Activated CD4-positive, alpha-beta T cell treated with anti-CD3 and anti-CD28 coated beads, Interleukin-2, amount 10 ng/mL, durations not matched to agents 24 days and 14 days (primary cell): ENCODE results near the gene DDX39B. TPM values are rescaled to one million over a fixed set of nuclear protein-coding genes. Genes with fewer than 3 reads are reported as not detected.
A peak's percentile ranks its signal among the peaks of the same experiment; 100 is the strongest.
"Not testable (repeated sequence)": the region's sequence is repeated elsewhere in the genome, so short reads cannot be mapped to it uniquely, and the experiment has no call there.

Source experiments
- DNase-seq: peaks from one replicate; pipeline ENCODE4 v3.0.0; 2022
- H3K27ac Mint-ChIP-seq: one replicate; pipeline ENCODE4 v1.8.0; 2022; ENCODE audit warnings: mild to moderate bottlenecking, mixed read lengths
- H3K27me3 Mint-ChIP-seq: one replicate; pipeline ENCODE4 v1.8.0; 2022; ENCODE audit warnings: mixed read lengths
- H3K36me3 Mint-ChIP-seq: one replicate; pipeline ENCODE4 v1.8.0; 2022; ENCODE audit warnings: low read depth, mild to moderate bottlenecking, mixed read lengths
- H3K4me1 Mint-ChIP-seq: one replicate; pipeline ENCODE4 v1.8.0; 2021; ENCODE audit warnings: mixed read lengths
- H3K4me3 Mint-ChIP-seq: one replicate; pipeline ENCODE4 v1.8.0; 2022; ENCODE audit warnings: mild to moderate bottlenecking, moderate library complexity, mixed read lengths
- H3K9me3 Mint-ChIP-seq: one replicate; pipeline ENCODE4 v1.8.0; 2021; ENCODE audit warnings: mixed read lengths
- intact Hi-C: fragments of 100-400 bp; cut with micrococcal nuclease; formaldehyde crosslinking; loops from one replicate; pipeline ENCODE4 v1.15.1; 2023
- total RNA-seq: library from RNA; stranded (reverse); gene quantifications from 2 replicates; pipeline ENCODE4 v1.2.3, GENCODE V29; 2022

Gene DDX39B
- total RNA-seq, 1 donor from 2014 or later, result 720 TPM

- intact Hi-C loops, result no loop called here
- peaks cover 48% of the 10 kb centered on the region for H3K36me3 Mint-ChIP-seq
- H3K27me3 Mint-ChIP-seq, result no peaks in the 10 kb centered on the region
- peaks cover 6% of the 10 kb centered on the region for H3K4me1 Mint-ChIP-seq
- H3K9me3 Mint-ChIP-seq, result no peaks in the 10 kb centered on the region
- no peak overlapping the region for H3K4me3 Mint-ChIP-seq
- H3K27ac Mint-ChIP-seq, result no peak overlapping the region
- no peak for DNase-seq
Observed at GRCh38 chr6:31510007-31510406, 31.8 kb downstream of the DDX39B start.

- H3K27me3 Mint-ChIP-seq, DNase-seq, H3K27ac Mint-ChIP-seq, H3K9me3 Mint-ChIP-seq, H3K4me3 Mint-ChIP-seq, intact Hi-C loops, H3K4me1 Mint-ChIP-seq: not testable (repeated sequence)
- peaks cover 51% of the 10 kb centered on the region for H3K36me3 Mint-ChIP-seq
Observed at GRCh38 chr6:31509036-31509435, 32.8 kb downstream of the DDX39B start.

GRCh38 chr6:31502586-31502985 lies 39.2 kb downstream of the DDX39B start:
- Mint-ChIP-seq H3K4me3 (no peak overlapping the region), H3K36me3 (peaks cover 27% of the 10 kb centered on the region), H3K9me3 (no peaks in the 10 kb centered on the region), H3K27me3 (no peaks in the 10 kb centered on the region), H3K4me1 (peaks cover 47% of the 10 kb centered on the region), H3K27ac (no peak overlapping the region)
- no peak for DNase-seq
- intact Hi-C loops, result no loop called here

- not testable (repeated sequence) for H3K9me3 Mint-ChIP-seq
- H3K4me3 Mint-ChIP-seq, result peak overlapping the region; percentile 93
- intact Hi-C loops, result loop anchor here (5.0 to 10.0 kb wide), 3 partner anchors 97 to 815 kb away; partner anchors contain the start of genes HSPA1B, MICA and PPP1R18
Observed at GRCh38 chr6:31499648-31500047, 42.2 kb downstream of the DDX39B start.

DNA sequence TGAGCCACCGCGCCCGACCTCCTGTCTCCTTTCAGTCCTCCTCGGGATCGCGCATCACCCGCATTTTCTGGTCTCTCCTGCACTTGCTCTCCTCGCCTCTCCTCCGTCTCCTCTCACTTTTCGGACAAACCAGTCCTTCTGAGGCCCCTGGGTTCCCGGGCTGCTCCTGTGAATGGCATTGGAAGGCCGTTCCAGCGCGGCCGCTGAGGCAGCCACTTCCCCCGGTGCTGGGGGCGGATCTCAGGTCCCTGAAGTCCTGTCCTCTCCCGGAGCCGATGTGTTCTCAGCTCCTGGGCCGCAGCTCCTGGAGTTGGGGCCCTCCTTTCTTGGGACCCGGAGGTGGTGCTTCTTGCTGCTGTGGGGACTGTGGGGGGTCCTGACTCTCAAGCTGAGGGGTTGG lies 43.1 kb downstream of the DDX39B start:
- no peaks in the 10 kb centered on the region for H3K27me3 Mint-ChIP-seq
- intact Hi-C loops, result loop anchor here (5.0 to 10.0 kb wide), 3 partner anchors 96 to 814 kb away; partner anchors contain the start of genes HSPA1B, MICA and PPP1R18
- H3K4me3 Mint-ChIP-seq, result peak overlapping the region; percentile 93
- H3K36me3 Mint-ChIP-seq, result peaks cover 11% of the 10 kb centered on the region
- H3K27ac Mint-ChIP-seq, result peak overlapping the region; percentile 55
- no peaks in the 10 kb centered on the region for H3K9me3 Mint-ChIP-seq
- DNase-seq, result no peak
- peaks cover 60% of the 10 kb centered on the region for H3K4me1 Mint-ChIP-seq

More at GRCh38 chr6:31499648-31500047, 42.2 kb downstream of the DDX39B start:
- peaks cover 11% of the 10 kb centered on the region for H3K36me3 Mint-ChIP-seq
- peaks cover 60% of the 10 kb centered on the region for H3K4me1 Mint-ChIP-seq
- not testable (repeated sequence) for H3K27me3 Mint-ChIP-seq, H3K27ac Mint-ChIP-seq, DNase-seq

- intact Hi-C loops, result loop anchor here (1.0 to 10.0 kb wide), 4 partner anchors 96 to 813 kb away; partner anchors contain the start of genes HSPA1B, MICA and PPP1R18
- no peaks in the 10 kb centered on the region for H3K9me3 Mint-ChIP-seq
- H3K27me3 Mint-ChIP-seq, result no peaks in the 10 kb centered on the region
- peak; percentile 95 for DNase-seq
- peaks cover 56% of the 10 kb centered on the region for H3K4me1 Mint-ChIP-seq
- H3K36me3 Mint-ChIP-seq, result peaks cover 11% of the 10 kb centered on the region
- H3K4me3 Mint-ChIP-seq, result peak within 1 kb of the TSS; percentile 93
- H3K27ac Mint-ChIP-seq, result peak within 1 kb of the TSS; percentile 89
Observed at GRCh38 chr6:31497531-31498476, 44.0 kb downstream of the DDX39B start, which contains the start of gene MICB. MICB (plus strand) TSS chr6:31498145; CDS start chr6:31498194, 49 bp downstream.

- H3K4me3 Mint-ChIP-seq, result peak overlapping the region; percentile 93
- H3K9me3 Mint-ChIP-seq, H3K27me3 Mint-ChIP-seq: not testable (repeated sequence)
- intact Hi-C loops, result loop anchor here (1.0 to 10.0 kb wide), 4 partner anchors 95 to 812 kb away; partner anchors contain the start of genes HSPA1B, MICA and PPP1R18
- peaks cover 51% of the 10 kb centered on the region for H3K4me1 Mint-ChIP-seq
- peak; percentile 67 for DNase-seq
- peaks cover 11% of the 10 kb centered on the region for H3K36me3 Mint-ChIP-seq
- H3K27ac Mint-ChIP-seq, result peak overlapping the region; percentile 89
Observed at GRCh38 chr6:31496826-31497225, 45.0 kb downstream of the DDX39B start.

- no peaks in the 10 kb centered on the region for H3K9me3 Mint-ChIP-seq
- intact Hi-C loops, result loop anchor here (5.0 to 10.0 kb wide), 3 partner anchors 93 to 811 kb away; partner anchors contain the start of genes HSPA1B, MICA and PPP1R18
- H3K27me3 Mint-ChIP-seq, result no peaks in the 10 kb centered on the region
- peak overlapping the region; percentile 97 for H3K27ac Mint-ChIP-seq
- peaks cover 45% of the 10 kb centered on the region for H3K4me1 Mint-ChIP-seq
- H3K36me3 Mint-ChIP-seq, result peaks cover 10% of the 10 kb centered on the region
- DNase-seq, result no peak
- H3K4me3 Mint-ChIP-seq, result peak overlapping the region; percentile 93
Observed at GRCh38 chr6:31495580-31495979, 46.2 kb downstream of the DDX39B start.

DNA sequence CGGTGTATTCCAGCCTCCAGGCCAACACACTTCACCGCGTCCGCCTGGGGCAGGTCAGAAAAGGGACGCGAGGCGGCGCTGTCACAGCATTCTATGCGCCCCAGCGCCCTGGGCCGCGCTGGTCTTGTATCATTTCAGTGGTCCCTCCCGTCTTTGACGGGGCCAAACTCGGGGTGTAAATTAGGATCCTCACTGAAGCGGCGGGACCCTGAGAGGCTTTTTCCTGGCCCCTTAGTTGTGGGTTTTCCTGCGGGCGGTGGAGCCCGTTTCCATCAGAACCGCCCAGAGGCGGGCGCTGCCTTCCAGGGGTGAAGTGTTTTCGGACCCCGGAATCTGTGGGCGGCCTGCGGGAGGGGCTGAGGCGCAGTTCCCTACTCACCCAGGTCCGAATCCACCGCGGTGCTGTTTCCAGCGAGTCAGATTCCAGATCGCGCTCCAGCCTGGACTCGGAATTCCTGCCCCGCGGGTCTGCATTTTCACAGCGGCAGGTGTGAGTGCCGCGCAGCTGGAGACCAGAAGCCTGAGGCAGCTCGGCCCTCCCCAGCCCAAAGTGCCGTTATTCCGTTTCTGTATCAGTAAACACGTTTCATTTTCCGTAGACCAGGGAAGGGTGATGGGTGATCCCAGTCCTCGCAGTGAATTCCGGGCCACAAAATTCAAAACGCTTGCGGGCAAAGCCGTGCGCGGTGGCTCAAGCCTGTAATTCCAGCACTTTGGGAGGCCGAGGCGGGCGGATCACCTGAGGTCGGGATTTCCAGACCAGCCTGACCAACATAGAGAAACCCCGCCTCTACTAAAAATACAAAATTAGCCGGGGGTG lies 47.7 kb downstream of the DDX39B start:
- H3K4me1 Mint-ChIP-seq, result peaks cover 39% of the 10 kb centered on the region
- no peaks in the 10 kb centered on the region for H3K9me3 Mint-ChIP-seq
- peak; percentile 93 for DNase-seq
- H3K27me3 Mint-ChIP-seq, result no peaks in the 10 kb centered on the region
- H3K36me3 Mint-ChIP-seq, result peaks cover 11% of the 10 kb centered on the region
- peak overlapping the region; percentile 97 for H3K27ac Mint-ChIP-seq
- intact Hi-C loops, result loop anchor here (1.0 to 10.0 kb wide), 4 partner anchors 47 to 809 kb away; partner anchors contain the start of genes HSPA1B, LTB and PPP1R18
- H3K4me3 Mint-ChIP-seq, result peak overlapping the region; percentile 93

- intact Hi-C loops, result loop anchor here (5.0 to 10.0 kb wide), 3 partner anchors 89 to 809 kb away; partner anchors contain the start of genes HSPA1B, LTB and PPP1R18
- DNase-seq, H3K9me3 Mint-ChIP-seq, H3K27me3 Mint-ChIP-seq, H3K36me3 Mint-ChIP-seq: not testable (repeated sequence)
- Mint-ChIP-seq H3K4me3 (peak overlapping the region; percentile 93), H3K4me1 (peaks cover 34% of the 10 kb centered on the region), H3K27ac (peak overlapping the region; percentile 97)
Observed at GRCh38 chr6:31493550-31493874, 48.3 kb downstream of the DDX39B start.

DNA sequence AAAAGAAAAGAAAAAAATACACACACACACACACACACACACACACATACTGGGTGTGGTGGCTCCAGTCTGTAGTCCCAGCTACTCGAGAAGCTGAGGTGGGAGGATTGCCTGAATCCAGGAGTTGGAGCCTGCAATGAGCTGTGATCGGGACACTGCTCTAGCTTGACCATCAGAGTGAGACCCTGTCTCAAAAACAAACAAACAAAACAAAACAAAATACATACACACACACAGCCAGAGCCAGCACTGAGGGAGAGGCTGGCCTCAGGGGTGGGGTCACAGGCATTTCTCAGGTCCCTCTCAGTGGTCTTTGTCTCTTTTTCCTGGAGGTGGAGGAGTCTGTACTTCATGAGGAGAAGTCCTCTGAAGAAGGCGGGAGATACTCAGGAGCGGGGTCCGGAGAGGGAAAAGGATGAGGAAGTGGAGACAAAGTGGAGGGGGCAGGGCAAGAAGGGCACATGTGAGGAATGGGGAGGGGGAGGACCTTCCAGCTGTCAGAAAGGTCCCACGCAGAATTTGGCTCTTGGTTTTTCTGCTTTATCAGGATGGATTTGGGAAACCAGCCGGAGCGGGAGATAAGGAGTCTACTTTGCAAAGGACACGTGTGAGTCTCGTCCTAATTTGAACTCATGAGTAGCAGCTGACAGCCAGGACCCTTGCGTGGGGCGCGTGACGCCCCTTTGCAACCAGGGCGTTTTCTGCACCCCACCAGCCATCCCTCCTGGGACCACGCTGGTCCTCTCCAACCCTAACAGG lies 51.5 kb downstream of the DDX39B start:
- Mint-ChIP-seq H3K27ac (no peak overlapping the region), H3K4me3 (no peak overlapping the region), H3K27me3 (no peaks in the 10 kb centered on the region), H3K9me3 (no peaks in the 10 kb centered on the region), H3K4me1 (peaks cover 25% of the 10 kb centered on the region), H3K36me3 (peaks cover 6% of the 10 kb centered on the region)
- intact Hi-C loops, result loop anchor here (5.0 to 10.0 kb wide), 3 partner anchors 92 to 805 kb away; partner anchors contain the start of genes HSPA1B, LTB and PPP1R18
- no peak for DNase-seq

DNA sequence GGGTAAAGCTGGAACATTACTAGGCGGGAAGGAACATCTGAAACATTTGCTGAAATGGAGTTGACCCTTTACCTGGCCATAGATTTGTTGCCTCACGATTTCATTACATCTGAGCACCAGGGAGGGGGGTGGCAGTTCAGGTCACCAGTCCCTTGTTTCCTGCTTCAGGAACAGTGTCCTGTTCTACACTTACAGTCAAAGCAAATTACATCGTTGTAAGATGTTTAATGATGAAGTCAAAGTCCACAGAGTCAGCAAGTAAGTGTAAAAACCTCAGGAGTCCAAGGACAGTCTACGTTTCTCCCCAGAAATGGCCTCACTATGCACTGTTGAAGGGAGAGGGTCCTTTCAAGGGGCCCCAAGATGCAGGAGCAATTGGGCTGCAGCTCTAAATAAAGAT lies 52.7 kb downstream of the DDX39B start:
- H3K36me3 Mint-ChIP-seq, result peaks cover 3% of the 10 kb centered on the region
- no peaks in the 10 kb centered on the region for H3K9me3 Mint-ChIP-seq
- no peak for DNase-seq
- no peaks in the 10 kb centered on the region for H3K27me3 Mint-ChIP-seq
- intact Hi-C loops, result no loop called here
- peaks cover 21% of the 10 kb centered on the region for H3K4me1 Mint-ChIP-seq
- no peak overlapping the region for H3K4me3 Mint-ChIP-seq
- H3K27ac Mint-ChIP-seq, result no peak overlapping the region

- DNase-seq, H3K27ac Mint-ChIP-seq, intact Hi-C loops, H3K36me3 Mint-ChIP-seq, H3K9me3 Mint-ChIP-seq, H3K27me3 Mint-ChIP-seq, H3K4me3 Mint-ChIP-seq: not testable (repeated sequence)
- peaks cover 19% of the 10 kb centered on the region for H3K4me1 Mint-ChIP-seq
Observed at GRCh38 chr6:31487674-31488073, 54.1 kb downstream of the DDX39B start.
